ENCODE measurements around the gene TMEM135.

The TMEM135 gene

DNA sequence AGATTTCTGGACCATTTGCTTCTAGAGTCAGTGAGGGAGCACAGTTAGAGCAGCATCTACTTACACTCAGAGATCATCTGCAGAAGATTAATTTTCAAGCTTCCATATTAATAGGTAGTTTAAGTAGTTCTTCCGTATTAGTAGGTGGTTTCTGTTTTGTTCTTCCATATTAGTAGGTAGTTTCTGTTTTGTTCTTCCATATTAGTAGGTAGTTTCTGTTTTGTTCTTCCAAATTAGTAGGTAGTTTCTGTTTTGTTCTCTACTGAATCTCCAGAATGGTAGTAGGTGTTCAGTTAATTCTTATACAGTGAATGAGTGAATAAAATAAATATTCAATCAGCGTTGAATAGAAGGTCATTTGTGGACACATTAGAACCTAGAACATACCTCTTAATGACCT is 175.7 kb downstream of the TMEM135 start:
- no peak overlapping the region for H3K4me3 ChIP-seq (ENCODE audit: low read depth, low read length)
- TF ChIP-seq, protein P1, sequence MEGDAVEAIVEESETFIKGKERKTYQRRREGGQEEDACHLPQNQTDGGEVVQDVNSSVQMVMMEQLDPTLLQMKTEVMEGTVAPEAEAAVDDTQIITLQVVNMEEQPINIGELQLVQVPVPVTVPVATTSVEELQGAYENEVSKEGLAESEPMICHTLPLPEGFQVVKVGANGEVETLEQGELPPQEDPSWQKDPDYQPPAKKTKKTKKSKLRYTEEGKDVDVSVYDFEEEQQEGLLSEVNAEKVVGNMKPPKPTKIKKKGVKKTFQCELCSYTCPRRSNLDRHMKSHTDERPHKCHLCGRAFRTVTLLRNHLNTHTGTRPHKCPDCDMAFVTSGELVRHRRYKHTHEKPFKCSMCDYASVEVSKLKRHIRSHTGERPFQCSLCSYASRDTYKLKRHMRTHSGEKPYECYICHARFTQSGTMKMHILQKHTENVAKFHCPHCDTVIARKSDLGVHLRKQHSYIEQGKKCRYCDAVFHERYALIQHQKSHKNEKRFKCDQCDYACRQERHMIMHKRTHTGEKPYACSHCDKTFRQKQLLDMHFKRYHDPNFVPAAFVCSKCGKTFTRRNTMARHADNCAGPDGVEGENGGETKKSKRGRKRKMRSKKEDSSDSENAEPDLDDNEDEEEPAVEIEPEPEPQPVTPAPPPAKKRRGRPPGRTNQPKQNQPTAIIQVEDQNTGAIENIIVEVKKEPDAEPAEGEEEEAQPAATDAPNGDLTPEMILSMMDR (IDR thresholded peaks at IDR 0.05; ENCODE audit: low read depth, low read length) = no peak
- in situ Hi-C loops (cut with HindIII; ENCODE audit: low sequenced_read_pairs) = no loop called here
- DNase-seq (ENCODE audit: low read depth, low spot score) = no peak

DNA sequence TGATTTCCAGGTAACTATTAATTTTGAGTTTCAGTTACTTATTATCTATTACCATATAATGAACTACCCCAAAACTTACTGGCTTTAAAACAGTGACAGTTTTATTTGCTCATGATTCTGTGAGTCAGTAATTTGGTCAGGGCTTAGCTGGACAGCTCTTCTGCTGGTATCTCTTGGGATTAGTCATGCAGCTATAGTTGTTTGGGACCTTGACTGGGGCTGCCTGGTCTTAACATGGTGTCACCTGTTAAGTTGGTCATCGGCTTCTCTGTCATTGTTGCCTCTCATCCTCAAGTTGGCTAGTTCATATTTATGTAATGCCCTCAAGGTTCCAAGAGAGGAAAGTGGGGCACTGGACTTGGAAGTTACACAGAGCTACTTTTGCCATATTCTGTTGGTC is 177.5 kb downstream of the TMEM135 start:
- TF ChIP-seq, protein P1 (IDR thresholded peaks at IDR 0.05; ENCODE audit: low read depth, low read length) = no peak
- in situ Hi-C loops (cut with HindIII; ENCODE audit: low sequenced_read_pairs) = no loop called here
- no peak overlapping the region for H3K4me3 ChIP-seq (ENCODE audit: low read depth, low read length)
- DNase-seq (ENCODE audit: low read depth, low spot score) = no peak

DNA sequence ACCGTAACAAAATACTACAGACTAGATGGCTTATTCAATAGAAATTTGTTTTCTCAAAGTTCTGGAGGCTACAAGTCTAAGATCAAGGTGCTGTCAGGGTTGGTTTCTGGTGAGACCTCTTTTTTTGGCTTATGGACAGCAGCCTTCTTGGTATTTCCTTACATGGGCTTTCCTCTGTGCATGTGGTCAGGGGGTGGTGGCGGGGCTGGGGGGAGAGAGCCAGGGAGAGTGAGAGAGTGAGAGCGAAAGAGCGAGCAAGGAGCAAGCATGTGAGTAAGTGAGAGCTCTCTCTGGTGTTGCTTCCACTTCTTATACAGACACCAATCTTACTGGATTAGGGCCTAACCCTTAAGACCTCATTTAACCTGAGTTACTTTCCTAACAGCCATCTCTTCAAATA is 181.5 kb downstream of the TMEM135 start:
- TF ChIP-seq, protein P1 (IDR thresholded peaks at IDR 0.05; ENCODE audit: low read depth, low read length) = no peak
- no peak overlapping the region for H3K4me3 ChIP-seq (ENCODE audit: low read depth, low read length)
- in situ Hi-C loops (cut with HindIII; ENCODE audit: low sequenced_read_pairs) = no loop called here
- no peak for DNase-seq (ENCODE audit: low read depth, low spot score)

DNA sequence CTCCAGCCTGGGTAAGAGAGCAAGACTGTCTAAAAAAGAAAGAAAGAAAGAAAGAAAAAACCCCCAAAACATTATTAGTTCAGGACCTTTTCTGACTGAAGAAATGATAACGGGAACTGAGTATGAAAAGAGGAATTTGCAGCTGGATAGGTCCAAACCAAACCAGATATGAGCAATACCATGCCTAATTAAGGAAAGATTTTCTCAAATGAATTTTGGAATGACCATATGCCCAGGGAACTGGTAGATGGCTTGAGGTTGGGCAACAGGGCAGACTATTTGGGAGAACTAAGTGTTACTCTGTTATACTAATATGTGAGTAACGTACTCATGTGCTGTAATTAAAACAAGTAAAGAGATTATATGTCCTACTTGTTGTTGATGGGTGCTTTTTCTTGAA is 186.1 kb downstream of the TMEM135 start:
- in situ Hi-C loops (cut with HindIII; ENCODE audit: low sequenced_read_pairs) = no loop called here
- TF ChIP-seq, protein P1 (IDR thresholded peaks at IDR 0.05; ENCODE audit: low read depth, low read length) = no peak
- peak; percentile 62 for DNase-seq (ENCODE audit: low read depth, low spot score)
- H3K4me3 ChIP-seq (ENCODE audit: low read depth, low read length) = no peak overlapping the region

DNA sequence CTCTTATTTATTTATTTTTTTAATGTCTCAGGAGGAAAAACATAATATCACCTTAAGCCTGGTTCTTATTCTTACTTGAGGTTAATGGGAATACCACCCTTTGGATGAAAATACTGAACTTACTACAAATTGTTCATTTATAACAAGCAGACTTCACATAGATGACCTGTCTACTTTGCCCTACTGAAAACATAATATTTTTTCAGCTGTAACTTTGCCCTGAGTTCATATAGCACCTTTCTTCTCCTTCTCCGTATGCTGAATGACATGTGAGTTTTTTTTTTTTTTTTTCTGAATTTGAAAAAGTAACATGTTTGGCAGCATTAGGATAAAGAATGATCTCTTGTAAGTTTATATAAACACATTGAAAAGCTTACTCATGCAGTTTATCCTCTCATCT is 186.8 kb downstream of the TMEM135 start:
- DNase-seq (ENCODE audit: low read depth, low spot score) = peak; percentile 9
- in situ Hi-C loops (cut with HindIII; ENCODE audit: low sequenced_read_pairs) = no loop called here
- H3K4me3 ChIP-seq (ENCODE audit: low read depth, low read length) = no peak overlapping the region
- TF ChIP-seq, protein P1 (IDR thresholded peaks at IDR 0.05; ENCODE audit: low read depth, low read length) = no peak

DNA sequence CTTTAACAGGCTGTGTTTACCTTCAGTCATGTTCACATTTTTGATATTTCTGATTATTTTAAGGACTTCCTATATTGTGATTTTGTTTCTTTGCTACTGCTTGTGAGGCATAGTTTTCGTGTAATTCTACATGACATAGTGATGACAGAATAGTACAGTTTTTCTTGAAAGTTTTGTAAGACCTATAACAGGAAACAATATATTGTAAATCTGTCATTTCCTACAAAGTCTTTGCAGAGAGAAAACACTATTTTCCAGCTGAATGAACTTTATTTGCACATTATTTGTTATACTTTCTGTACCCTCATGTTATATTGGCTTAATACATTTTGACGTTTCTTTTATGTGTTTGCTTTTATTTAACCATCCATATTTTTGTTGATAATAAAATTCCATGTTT is 191.1 kb downstream of the TMEM135 start:
- TF ChIP-seq, protein P1 (IDR thresholded peaks at IDR 0.05; ENCODE audit: low read depth, low read length) = no peak
- in situ Hi-C loops (cut with HindIII; ENCODE audit: low sequenced_read_pairs) = no loop called here
- H3K4me3 ChIP-seq (ENCODE audit: low read depth, low read length) = no peak overlapping the region
- DNase-seq (ENCODE audit: low read depth, low spot score) = no peak

DNA sequence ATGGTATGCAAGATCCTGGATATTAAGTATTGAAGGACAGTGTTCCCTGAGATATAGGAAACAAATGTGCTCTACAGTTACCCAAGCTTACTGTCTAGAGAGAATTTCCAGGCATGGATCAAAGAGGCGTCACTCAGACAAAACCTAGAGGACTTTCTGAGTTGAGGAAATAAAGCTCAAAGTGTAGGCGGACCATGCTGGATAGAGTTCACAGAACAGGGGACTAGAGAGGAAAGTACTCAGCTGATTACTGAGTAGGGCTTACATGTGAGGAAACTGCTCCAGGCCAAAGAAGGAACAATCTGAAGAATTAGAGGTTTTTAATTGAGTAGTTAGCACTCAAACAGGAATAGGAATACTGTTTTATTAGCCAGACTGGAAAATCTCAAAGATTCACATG is 193.3 kb downstream of the TMEM135 start:
- TF ChIP-seq, protein P1 (IDR thresholded peaks at IDR 0.05; ENCODE audit: low read depth, low read length) = no peak
- DNase-seq (ENCODE audit: low read depth, low spot score) = no peak
- in situ Hi-C loops (cut with HindIII; ENCODE audit: low sequenced_read_pairs) = no loop called here
- no peak overlapping the region for H3K4me3 ChIP-seq (ENCODE audit: low read depth, low read length)
